ENCODE results near the gene ARL15. TPM values are rescaled to one million over a fixed set of nuclear protein-coding genes. Genes with fewer than 3 reads are reported as not detected.

Gene ARL15
- polyA plus RNA-seq, 4 donors, result 26.6 to 34.4 (median 32.2) TPM

- DNase-seq (ENCODE audit: low read depth in 4 of 4, low spot score in 2 of 4), result no peak
These were observed 348.1 kb downstream of the ARL15 start for GRCh38 chr5:53962306-53962705.

GRCh38 chr5:53956632-53957031 lies 353.7 kb downstream of the ARL15 start:
- no peak for DNase-seq (ENCODE audit: low read depth in 4 of 4, low spot score in 2 of 4)

DNA sequence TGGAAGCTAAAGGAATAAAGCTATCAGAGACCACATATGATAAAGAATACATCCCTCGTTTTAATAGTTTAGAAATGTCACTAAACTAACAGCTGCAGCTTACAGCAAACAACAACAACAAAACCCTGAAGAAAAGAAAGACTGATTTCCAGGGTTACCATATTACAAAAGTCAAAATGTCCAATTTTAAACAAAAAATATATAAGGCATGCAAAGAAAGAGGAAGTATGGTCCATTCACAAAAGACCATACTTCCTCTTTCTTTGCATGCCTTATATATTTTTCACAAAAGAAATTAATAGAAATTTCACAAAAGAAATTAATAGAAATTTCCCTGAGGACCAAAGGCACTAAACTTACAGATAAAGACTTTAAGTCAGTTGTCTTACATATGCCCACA lies 354.2 kb downstream of the ARL15 start:
- no peak for DNase-seq (ENCODE audit: low read depth in 4 of 4, low spot score in 2 of 4)

- DNase-seq (ENCODE audit: low read depth in 4 of 4, low spot score in 2 of 4), result no peak
These were observed 359.8 kb downstream of the ARL15 start for GRCh38 chr5:53950621-53951020.

DNA sequence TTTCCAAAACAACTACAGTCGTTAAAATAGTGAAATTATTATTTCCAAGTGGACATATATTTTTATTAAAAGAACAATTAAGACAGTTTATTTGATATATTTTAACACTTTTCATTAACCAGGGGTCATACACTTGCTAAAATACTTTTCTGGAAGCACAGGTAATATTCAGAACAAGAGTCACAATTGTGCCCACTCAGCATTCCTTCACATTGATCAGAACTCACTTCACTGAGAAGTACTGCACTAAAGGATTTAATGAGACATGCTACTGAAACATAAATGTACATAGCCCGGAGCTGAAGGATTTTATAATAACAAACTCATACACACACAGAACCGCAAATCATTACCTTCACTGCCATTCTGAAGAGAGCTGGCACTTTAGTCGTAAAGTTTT lies 361.8 kb downstream of the ARL15 start:
- DNase-seq (ENCODE audit: low read depth in 4 of 4, low spot score in 2 of 4), result no peak

- DNase-seq (ENCODE audit: low read depth in 4 of 4, low spot score in 2 of 4), result no peak
These were observed 363.8 kb downstream of the ARL15 start for GRCh38 chr5:53946405-53947100.

DNA sequence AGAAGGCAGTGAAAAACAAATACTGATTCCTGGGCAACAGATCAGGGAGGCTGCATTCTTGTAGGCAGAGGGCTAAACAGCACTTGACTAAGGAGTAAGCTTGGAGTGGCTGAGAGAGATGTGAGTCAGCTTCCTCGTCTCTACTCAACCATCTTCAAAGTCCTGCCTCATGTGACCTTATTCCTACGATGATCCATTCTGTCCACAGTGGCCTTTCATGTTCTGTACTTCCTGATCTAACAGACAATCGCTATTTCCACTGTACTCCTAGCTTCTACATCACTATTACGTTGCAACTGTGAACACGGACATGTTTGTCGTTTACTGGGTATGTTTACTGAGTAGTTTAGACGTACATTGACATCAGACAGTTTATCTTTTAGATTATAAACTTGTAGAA lies 365.4 kb downstream of the ARL15 start:
- DNase-seq (ENCODE audit: low read depth in 4 of 4, low spot score in 2 of 4), result no peak

GRCh38 chr5:53943938-53944337 lies 366.4 kb downstream of the ARL15 start:
- DNase-seq (ENCODE audit: low read depth in 4 of 4, low spot score in 2 of 4), result no peak

DNA sequence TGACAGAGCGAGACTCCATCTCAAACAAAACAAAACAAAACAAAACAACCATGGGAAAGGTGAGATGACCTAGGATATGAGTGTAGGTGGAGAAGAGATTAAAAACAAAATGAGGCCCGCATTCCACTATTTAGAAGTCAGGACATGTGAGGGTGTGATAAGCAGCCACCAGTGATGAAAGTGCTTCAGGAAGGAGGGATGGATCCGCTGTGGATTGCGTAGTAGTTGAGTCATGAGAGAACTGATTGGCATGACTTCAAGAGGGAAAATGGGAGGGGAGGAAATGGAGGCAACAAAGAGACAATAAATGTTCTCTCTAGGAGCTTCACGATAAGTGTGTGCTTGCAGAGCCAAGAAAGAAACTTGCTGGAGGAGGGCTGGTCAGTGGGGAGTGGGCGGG lies 367.6 kb downstream of the ARL15 start:
- no peak for DNase-seq (ENCODE audit: low read depth in 4 of 4, low spot score in 2 of 4)

- no peak for DNase-seq (ENCODE audit: low read depth in 4 of 4, low spot score in 2 of 4)
These were observed 369.5 kb downstream of the ARL15 start for GRCh38 chr5:53940921-53941320.

DNA sequence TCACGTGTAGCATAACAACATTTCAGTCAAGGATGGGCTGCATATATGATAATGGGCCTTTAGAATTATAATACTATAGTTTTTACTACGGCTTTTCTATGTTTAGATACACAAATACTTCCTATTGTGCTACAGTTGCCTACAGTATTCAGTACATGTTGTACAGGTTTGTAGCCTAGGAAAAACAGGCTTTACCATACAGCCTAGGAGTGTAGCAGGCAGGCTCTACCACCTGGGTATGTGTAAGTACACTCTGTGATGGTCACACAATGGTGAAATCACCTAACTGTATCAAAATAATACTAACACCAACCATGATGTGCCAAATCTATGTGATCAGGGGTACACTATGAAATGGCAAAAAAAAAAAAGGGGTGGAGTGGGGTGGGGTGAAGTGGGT lies 372.9 kb downstream of the ARL15 start:
- no peak for DNase-seq (ENCODE audit: low read depth in 4 of 4, low spot score in 2 of 4)

GRCh38 chr5:53936481-53937352 lies 373.7 kb downstream of the ARL15 start:
- DNase-seq (ENCODE audit: low read depth in 4 of 4, low spot score in 2 of 4), result peak in 3 of 4 donors; percentile 49 to 67 (median 57)

- no peak for DNase-seq (ENCODE audit: low read depth in 4 of 4, low spot score in 2 of 4)
These were observed 376.1 kb downstream of the ARL15 start for GRCh38 chr5:53934151-53934820.

DNA sequence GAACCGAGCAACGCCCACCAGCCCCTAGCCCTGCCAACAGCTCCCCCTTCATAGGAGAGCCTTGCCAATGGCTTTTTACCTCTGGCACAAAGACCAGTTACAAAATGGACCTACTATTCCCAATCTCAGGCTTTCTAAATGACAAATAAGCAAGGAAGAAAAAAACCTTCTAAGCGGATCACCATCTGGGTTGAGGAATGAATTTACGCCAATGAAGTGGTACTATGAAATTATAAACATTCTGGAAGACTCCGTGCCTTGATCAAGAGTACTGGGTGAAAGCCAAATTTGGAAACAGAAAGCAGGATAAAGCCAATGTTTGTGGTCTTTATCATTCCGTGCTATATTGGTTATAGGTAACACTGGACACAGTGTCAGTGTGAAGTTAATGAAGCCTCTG lies 378.0 kb downstream of the ARL15 start:
- DNase-seq (ENCODE audit: low read depth in 4 of 4, low spot score in 2 of 4), result no peak

GRCh38 chr5:53930457-53930856 lies 379.9 kb downstream of the ARL15 start:
- no peak for DNase-seq (ENCODE audit: low read depth in 4 of 4, low spot score in 2 of 4)

- DNase-seq (ENCODE audit: low read depth in 4 of 4, low spot score in 2 of 4), result no peak
These were observed 380.8 kb downstream of the ARL15 start for GRCh38 chr5:53929570-53929969.

GRCh38 chr5:53929152-53929551 lies 381.2 kb downstream of the ARL15 start:
- no peak for DNase-seq (ENCODE audit: low read depth in 4 of 4, low spot score in 2 of 4)

DNA sequence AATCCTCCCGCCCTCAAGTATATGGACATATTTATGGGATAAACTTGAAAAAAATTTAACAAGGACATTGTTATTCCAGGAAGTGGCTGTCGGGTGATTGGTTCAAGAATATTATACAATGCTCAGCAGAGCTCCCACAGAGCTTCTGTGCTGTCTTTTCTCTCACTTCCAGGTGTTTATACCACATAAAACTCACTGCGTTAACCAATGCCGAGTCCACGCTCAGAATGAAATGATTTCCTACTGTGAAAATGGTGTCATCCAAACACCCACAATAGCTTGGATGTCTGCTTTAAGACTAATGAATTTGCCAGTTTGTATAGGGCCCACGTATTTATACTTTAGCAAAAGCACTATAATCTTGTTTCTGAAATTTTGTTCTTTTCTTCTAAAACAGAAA lies 381.7 kb downstream of the ARL15 start:
- DNase-seq (ENCODE audit: low read depth in 4 of 4, low spot score in 2 of 4), result no peak

GRCh38 chr5:53927668-53928247 lies 382.6 kb downstream of the ARL15 start:
- DNase-seq (ENCODE audit: low read depth in 4 of 4, low spot score in 2 of 4), result no peak

DNA sequence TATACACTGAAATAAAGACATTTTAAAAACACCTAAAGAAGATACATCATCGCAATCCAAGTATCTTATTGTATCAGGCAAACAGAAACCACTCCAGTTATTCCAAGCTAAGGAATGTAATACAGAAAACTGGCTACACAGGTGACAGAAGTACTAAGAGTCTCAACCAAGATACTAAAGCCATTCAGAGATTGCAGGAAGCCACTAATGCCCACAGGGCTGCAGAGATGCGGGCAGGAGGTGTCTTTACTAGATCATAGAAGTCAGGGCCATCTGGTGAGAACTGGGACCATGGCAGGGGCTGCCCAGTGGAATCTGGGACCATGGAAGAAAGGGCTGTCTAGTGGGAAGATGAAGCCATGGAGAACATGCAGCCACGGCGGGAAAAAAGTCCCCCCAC lies 384.3 kb downstream of the ARL15 start:
- DNase-seq (ENCODE audit: low read depth in 4 of 4, low spot score in 2 of 4), result no peak

DNA sequence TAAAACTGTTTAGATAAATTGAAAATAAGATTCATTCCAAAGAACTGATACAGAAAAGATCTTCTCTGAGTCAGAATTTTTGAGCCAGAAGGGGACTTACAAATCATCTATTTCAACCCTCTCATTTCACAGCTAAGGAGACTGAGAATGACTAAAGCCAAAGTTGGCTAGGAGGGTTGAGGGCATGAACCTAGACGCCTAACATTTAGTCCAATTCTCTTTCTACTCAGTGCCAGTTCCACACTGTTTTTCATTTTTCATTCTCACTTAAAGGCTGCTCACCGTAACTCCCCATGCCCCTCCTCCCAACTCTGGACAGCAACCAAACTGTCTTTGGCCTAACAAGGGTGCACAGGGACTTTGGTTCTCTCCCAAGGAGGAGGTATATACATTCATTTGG lies 386.0 kb downstream of the ARL15 start:
- no peak for DNase-seq (ENCODE audit: low read depth in 4 of 4, low spot score in 2 of 4)
